Endometrial microvascular endothelial cells (primary cell): ENCODE results near the gene APLN. TPM values are rescaled to one million over a fixed set of nuclear protein-coding genes. Genes with fewer than 3 reads are reported as not detected.

ENCODE experiments used
- in situ Hi-C: cut with HindIII; loops from 2 replicates; pipeline ENCODE4 v1.10.0; 2017; ENCODE audit warnings: low sequenced_read_pairs, low pct_unique_long_range_greater_than_20kb; ENCODE audit errors: inconsistent ontology term
- total RNA-seq: library from RNA; depleted of rRNA; stranded (reverse); fragments of >200 nt; gene quantifications from one replicate; pipeline ENCODE4 v1.2.3, GENCODE V29; 2015; ENCODE audit errors: inconsistent ontology term

Gene APLN
- total RNA-seq, 1 donor from 2014 or later: 348 TPM

DNA sequence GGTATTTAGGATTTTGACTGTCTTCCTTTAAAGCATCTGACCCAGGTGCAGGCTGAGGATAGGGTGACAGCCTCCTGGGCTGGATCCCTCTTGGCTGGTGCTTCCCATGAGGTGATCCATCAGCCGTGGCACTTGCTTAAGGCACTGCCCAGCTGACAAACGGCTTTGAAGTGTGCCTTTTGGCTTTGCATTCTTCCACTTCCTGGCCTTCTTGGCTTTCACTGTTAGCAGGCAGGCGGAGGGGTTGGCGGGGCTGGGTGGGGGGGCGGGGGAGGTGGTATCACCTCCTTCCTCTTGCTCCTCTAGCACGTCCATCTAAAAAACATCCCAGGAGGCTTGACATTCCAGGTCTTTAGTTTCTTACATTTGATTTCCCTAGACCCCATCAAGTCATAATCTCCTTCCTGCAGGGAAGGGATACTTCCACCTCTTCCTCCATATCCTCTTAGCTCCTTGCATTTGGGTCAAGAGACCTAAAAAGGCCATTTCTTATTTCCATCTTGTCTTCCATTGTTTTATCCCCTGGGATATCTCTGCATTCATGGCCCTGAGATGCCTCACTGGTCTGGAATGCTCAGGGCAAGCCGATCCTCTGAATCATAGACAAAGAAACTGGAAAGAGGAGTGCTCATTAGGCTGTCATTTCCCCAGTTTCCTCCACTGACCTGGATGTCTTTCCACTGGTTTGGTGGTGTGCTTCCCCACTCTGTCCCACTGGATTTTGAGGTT, 11.3 kb upstream of the APLN start:
- in situ Hi-C loops: no loop called here

DNA sequence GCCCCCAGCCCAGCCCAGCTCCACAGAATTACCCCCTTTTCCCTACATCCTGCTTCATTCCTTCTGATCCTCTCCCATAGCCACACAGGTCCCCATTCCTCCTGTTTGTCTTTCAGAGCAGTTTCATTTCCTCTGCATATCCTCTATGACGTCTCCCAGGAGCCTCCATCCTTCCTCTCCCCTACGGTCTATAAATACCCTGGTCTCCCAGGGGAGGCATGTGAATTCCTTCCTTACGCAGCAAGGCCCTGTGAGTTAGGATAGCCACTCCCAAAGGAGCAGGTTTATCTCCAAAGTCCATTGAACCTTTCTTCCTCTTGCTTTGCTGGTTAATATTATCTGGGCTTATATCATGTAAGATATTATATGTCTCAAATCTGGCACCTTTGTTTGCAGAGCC, 8.4 kb upstream of the APLN start:
- in situ Hi-C loops: no loop called here

DNA sequence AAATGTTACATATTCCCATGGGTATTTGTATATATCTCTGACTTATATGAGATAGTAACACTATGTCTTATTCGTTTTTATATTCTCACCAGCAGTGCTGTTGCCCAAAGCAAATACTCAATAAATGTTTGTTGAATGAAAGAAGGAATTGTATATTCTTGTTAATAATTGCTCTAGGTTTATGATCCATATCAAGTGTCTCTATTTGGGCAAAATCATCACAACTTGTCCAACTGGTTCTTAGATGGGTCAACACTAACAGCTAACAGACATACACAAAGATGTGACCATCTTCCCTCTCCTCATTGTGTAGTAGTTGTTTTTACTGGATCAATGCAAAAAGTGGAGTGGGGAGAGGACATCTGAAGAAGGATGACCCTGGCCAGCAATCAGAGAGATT, 6.6 kb upstream of the APLN start:
- in situ Hi-C loops: no loop called here

DNA sequence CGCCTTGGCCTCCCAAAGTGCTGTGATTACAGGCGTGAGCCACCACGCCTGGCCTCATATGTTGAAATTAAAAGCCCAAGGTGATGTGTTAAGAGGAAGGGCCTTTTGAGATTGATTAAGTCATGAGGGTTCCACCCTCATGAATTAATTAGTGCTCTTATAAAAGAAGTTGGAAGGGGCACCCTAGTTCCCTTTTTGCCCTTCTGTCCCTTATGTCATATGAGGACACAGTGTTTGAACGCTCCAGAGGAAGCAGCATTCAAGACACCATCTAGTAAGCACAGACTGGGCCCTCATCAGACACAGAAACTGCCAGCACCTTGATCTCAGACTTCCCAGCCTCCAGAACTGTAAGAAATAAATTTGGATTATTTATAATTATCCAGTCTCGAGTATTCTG, 5.1 kb upstream of the APLN start:
- in situ Hi-C loops: no loop called here

DNA sequence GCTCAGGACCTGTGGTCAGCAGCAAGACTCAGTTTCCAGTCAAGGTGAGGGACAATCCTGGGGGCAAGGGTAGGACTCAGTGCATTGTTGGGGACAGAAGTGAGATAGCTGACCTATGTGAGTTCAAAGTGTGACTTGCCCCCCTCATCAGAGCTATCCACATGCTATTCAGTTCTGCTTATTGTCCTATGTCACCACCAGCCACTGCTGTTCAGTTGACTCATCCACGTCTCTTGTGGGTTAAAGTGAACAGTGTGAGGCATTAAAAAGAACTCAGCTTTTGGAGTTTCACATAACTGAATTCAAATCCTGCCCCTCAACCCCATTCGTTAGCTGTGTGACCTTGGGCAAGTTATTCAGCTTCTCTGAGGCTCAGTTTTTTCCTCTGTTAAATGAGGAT, 4.4 kb upstream of the APLN start:
- in situ Hi-C loops: no loop called here

DNA sequence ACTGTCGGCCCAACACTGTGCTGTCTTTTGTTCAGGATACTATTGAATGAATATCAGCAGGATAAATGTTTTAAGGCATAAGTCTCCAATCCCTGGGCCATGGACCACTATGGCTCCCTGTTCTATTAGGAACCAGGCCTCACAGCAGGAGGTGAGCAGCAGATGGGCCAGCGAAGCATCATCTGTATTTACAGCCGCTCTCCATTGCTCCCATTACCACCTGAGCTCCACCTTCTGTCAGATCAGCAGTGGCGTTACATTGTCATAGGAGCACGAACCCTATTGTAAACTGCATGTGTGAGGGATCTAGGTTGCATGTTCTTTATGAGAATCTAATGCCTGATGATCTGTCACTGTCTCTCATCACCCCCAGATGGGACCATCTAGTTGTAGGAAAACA, 3.7 kb upstream of the APLN start:
- in situ Hi-C loops: no loop called here

DNA sequence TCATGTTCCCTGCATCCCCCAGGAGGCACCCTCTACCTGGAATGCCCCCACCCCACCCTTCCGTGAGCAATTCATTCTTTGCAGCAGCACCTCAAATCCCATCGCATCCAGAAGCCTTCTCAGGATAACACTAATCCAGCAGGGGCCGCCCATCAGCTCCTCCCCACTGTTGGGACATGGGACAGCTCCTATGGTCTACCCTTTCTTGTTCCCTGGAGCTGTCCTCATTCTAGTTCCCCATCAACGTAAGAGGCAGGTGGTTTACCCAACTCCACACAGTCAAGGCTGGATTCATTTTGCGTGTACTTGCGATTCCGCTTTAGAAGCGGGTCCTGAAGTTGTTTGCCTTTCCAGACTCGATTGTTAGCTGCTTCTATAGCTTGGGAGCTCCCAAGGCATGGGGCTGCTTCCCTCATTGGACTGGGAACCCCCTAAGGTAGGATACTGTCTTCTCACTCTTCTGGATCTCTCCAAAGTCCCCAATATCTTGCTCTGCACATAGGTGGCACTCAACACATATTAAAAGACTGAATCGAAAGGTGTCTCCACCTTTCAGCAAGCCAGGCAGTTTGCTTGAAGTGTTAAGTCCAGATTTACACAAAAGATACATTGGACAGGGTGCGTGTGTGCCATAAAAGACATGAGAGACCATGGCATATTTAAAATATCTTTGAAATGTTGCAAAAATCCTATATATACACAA, 942 bp upstream of the APLN start:
- in situ Hi-C loops: no loop called here

DNA sequence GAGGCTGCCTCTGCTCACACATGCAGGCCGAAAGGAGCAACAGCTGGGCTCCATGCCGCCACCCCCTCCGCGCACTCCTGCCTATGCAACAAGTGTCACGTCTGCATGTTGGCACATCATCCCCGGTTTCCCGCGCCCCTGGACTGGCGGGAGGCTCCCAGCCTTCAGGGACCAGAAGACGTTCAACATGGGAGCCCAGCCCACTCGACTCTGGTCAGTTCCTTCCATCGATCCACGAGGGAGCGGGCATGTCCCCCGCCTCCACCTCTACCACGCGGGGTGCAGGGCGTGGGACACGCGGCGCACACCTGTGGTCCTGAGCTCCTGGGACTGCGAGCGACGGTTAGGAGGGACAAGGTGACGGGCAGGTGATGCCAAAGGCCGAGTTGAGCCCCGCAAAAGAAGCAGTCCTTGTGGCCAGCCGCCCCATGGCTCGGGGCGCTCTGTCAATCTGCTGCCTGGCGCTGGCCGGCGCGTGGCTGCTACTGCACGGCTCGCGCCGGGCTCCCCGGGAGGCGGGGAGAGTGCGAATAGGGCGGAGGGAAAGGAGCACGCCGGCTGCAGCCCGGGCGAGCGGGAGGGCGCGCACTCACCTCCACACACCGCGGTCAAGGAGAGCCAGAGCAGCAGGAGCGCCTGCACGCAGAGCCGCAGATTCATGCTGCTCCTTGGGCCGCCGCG, 645 bp downstream of the APLN start:
- in situ Hi-C loops: no loop called here

DNA sequence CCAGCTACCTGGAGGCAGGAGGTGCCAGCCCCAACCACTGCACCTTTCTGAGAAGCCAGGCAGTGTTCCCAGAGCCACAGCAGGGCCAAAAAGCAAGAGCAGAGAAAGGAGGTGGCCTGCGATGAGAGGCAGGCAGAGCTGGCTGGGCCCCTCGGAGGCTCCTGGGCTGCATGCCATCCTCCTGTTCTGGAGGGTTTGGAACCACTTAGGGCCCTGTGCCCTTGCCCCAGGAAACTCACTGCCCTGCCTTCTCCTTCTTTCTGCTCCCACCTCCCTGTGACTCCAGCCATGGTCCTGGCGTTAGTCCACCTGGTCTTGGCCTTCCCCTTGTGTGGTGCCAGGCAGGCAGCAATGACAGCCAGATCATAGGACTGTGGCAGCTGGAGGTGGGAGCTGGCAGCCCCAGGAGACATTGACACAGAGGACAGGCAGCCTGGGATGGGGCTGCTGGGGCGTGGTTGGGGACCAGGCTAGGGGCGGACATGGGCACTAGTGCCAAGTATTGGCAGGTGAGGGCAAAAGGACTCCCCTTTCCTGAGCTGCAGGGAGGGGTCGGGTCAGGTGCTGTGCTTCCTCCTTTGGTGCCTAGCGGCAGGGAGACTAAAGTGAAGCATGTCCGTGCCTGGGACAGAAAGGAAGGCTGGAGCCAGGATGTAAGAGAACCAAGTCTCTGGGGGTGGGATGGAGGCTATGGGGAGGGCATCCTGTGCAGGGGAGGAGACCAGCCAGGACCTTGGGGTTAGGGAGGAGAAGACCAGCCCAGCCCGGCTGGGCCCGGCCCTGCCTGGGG, 1.4 kb downstream of the APLN start:
- in situ Hi-C loops: no loop called here

DNA sequence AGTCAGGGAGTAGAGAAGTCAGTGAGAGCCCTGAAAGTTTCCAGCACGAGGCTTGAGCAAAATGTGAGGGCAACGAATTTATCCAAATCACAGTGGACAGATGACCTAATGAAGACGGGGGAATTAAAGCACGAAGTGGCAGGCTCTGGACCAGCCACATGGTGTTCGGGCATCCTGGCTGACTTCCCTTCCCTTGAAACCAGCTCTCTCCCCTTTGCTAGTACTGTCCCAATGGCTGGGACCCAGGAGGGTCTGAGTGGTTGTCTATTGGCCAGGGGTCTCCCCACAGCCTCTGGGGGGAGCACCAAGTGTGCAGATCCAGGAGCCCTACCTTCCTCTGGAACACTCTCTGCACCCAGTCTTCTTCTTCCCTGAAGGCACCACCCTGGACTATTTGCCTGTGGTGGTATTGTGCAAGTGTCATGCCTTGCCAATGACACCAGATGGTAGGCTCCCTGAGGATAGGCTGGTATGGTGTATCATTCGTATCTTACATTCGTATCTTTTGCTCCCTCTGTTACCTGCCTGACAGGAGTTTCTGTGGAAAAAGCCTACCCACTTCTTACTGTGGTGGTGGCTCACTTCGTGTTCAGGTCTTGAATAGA, 2.1 kb downstream of the APLN start:
- in situ Hi-C loops: no loop called here

DNA sequence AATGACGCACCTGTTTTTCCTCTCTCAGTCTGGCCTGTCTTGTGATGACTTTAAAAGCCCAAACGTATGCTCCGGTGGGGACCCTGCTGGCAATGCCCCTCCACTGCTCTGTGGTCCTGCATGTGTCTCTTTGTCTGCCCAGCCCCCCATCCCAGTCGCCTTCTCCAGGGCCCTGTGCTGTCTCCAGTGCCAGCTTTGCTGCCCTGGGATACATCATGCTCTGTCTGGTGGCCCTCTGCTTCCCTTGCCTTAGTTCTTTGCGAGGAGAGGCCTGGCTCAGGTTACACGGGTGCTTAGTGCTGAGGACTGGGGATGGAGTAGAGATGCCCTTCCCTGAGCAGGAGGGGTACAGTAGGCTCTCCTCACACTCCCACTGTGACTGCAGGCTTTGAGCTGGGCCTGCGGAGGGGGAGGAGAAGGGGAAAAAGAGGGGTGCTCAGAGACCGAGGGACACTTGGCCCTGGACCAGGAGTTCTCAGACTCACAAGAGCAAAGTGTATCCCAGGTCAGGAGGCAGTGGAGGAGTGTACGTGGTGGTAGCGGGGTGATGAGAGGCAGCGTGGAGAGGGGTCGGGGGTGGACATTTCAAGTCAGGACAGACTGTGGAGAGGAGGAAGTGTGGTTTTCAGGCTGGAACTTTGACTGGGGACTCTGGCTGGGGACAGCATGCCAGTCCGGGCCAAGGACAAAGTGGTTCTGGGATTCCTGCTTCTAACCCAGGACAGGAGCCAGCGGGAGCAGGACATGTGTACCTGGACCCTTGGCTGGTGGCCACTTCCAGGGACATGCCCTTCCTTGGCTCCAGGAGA, 2.8 kb downstream of the APLN start:
- in situ Hi-C loops: no loop called here

DNA sequence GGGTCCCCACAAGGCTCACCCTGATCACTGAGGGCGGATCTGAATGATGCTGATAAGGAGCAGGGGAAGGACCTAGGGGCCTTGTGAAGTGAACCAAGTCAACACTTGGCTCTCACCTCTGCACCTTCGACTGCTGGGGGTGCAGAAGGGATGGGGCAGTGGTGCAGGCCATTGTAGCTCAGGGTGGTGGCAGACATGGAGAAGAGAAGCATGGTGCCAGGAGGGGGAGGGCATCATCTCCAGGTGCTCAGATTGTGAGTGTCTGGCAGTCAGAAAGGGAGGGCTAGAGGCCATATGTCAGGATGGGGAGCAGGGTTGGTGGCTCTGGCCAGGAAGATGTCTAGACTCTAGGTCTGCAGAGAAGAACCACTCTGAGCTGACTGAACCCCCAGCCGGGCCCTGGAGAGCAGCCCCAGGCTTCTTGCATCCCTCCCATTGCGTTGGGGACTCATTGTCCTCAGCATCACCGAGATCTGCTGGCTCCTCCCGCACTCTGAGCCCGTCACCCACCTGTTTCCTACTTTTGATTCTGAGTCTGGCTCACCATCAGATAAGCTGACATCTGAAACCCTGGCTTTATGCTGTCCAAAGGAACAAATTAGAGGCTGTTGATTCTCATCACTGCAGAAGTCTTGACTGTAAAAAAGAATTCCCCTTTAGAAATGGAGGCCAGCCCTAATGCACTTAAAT, 3.8 kb downstream of the APLN start:
- in situ Hi-C loops: no loop called here

DNA sequence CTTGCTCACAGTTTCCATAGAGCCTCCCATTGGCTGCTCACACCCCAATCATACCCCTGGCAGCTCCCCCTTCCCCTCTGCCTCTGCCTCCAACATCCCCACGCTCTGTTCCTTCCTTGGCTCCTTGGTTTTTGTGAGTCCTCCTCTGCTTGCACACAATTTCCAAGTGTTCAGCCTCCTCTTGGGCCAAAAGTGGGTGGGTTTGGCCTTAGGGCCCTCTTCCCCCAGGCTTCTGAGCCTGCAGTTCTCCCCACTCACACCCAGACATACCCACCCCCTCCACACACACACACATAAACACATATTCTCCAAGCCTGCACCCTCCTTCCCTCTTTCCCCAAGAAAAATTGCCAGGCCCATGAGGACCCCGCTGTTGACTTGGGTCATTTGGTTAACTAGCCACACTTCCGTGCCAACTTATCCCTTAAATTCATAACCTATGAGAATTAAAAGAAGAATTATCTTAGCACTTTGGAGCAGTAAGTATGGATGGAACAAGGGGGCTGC, 4.5 kb downstream of the APLN start:
- in situ Hi-C loops: no loop called here

DNA sequence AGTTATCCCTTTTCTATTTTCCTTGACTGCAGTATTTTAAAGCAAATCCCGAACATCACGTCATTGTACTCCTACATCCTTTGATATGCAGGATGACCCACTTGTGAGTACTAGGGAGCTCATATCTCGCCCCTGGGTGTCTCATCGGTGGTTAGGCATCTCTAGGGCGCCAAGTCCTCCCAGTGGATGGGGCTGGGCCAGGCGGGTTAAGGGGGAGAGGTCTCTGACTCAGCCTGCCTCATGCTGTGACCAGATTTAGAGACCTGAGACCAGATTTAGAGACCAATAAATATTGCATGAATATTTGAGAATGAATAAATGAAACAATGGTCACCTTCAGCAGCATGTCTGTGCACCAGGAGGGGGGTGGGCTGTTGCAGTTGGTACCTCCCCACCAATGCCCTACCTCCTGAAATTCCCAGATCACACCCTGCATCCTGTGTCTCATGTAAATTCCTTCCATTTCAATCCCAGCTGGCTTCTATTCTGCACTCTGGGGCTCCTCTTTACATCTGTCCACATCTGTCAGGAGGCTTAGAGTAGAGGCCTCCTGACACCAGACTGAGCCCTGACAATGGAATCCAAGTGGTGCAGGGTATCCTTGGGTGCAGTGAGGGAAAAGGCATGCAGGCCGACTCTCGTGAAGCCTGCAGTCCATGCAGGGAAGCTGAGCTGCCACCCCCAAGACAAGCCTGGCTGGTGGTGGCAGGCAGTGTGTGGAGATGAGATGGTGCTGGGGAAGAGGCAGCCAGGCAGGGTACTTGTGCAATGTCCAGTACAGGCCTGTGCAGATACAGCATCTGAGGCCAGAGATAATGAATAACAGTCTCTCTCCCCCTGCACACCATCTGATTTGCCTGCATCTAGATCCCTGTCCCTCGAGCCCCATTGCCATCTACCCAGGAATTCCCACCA, 5.2 kb downstream of the APLN start:
- in situ Hi-C loops: no loop called here

DNA sequence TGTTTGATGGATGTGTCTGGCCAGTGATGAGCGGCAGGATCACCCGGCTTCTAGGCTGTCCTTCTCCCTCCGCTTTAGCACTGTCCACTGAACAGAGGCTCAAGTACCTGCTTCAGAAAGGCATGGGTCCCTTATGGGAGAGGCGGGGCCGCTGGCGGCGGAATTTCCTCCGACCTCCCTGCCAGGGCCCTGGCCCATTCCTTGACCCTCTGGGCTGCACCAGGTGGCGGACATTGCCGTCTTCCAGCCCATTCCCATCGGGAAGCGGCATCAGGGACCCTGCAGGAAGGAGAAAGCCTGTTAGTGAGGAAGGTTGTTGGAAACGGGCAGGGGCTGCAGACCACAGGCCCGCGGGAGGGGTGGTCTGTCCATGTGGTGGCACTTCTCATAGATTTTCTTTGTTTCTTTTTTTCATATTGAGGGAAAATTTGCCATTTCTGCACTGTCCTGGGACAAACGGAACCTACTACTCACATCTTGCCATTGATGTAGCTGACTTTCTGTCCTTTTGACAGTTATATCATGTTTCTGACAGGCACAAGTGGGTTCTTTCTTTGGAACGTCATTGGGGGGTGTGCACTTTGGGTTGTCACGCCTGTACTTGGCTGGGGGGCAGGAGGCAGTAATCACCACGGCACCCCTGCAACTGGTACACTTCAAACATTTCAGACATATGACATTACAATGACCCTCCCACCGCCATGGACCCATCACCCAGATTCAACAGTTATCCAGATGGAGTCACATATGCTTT, 6.1 kb downstream of the APLN start:
- in situ Hi-C loops: no loop called here
